Kidney (tissue), 14 donors: ENCODE results near the gene CCNY. TPM values are rescaled to one million over a fixed set of nuclear protein-coding genes. Genes with fewer than 3 reads are reported as not detected.
A peak's percentile ranks its signal among the peaks of the same experiment; 100 is the strongest.

Experiments
- DNase-seq, 5 donors: peaks; one replicate each; pipeline ENCODE4 v3.0.0-alpha.2; 2013 to 2020
- FAIRE-seq: peaks from 2 replicates; lab custom pipeline; 2012; peaks lifted over from hg19 to GRCh38; lab: Jason Lieb, UNC
- H3K27ac ChIP-seq, 2 donors: one replicate each; pipeline ENCODE4 v1.7.0; 2013; ENCODE audit warnings: low read depth in 2 of 2, low read length in 2 of 2, inconsistent platforms in 1 of 2
- H3K27me3 ChIP-seq: one replicate; pipeline ENCODE4 v1.7.1; 2013; ENCODE audit warnings: low read length, inconsistent platforms; ENCODE audit not compliant: control insufficient read depth, insufficient read depth
- H3K36me3 ChIP-seq, 3 donors: one replicate each; pipeline versions ENCODE4 v1.7.0 to v1.7.1; 2013; ENCODE audit warnings: low read length in 3 of 3, control low read depth in 1 of 3, inconsistent platforms in 1 of 3; ENCODE audit not compliant: insufficient read depth in 3 of 3, control insufficient read depth in 2 of 3
- H3K4me1 ChIP-seq, 3 donors: one replicate each; pipeline versions ENCODE4 v1.7.0 to v1.7.1; 2013; ENCODE audit warnings: low read length in 3 of 3, inconsistent platforms in 1 of 3, low read depth in 1 of 3; ENCODE audit not compliant: control insufficient read depth in 2 of 3, insufficient read depth in 2 of 3
- H3K4me3 ChIP-seq, 3 donors: one replicate each; pipeline versions ENCODE4 v1.7.0 to v1.8.1; 2013; ENCODE audit warnings: low read length in 3 of 3, control low read depth in 1 of 3, inconsistent platforms in 1 of 3
- H3K9ac ChIP-seq, 3 donors: one replicate each; pipeline versions ENCODE4 v1.7.0 to v1.7.1; 2013; ENCODE audit warnings: low read length in 3 of 3, control low read depth in 1 of 3, inconsistent platforms in 1 of 3
- H3K9me3 ChIP-seq, 3 donors: one replicate each; pipeline versions ENCODE4 v1.7.0 to v1.7.1; 2013; ENCODE audit warnings: low read length in 3 of 3, control low read depth in 1 of 3, inconsistent platforms in 1 of 3; ENCODE audit not compliant: control insufficient read depth in 2 of 3, insufficient read depth in 1 of 3
- intact Hi-C: fragments of 100-400 bp; cut with DNase I; formaldehyde crosslinking; loops from one replicate; pipeline ENCODE4 v1.11.1; 2022
- polyA plus RNA-seq: library from polyadenylated mRNA; stranded (reverse); fragments of 350-450 nt; fragmentation: Illumina TruSeq; extraction: RNeasy Lipid Tissue Mini Kit (QIAGEN cat#74804); gene quantifications from one replicate; pipeline ENCODE4 v1.2.3, GENCODE V29; 2014; ENCODE audit warnings: low read depth, low replicate concordance; ENCODE audit not compliant: insufficient read depth
- total RNA-seq: library from RNA; stranded (reverse); fragmentation: NEBNext Ultra II Directional; extraction: Animal tissue kit (Norgen Biotek cat#: 25700); gene quantifications from one replicate; pipeline ENCODE4 v1.2.1, GENCODE V29; 2021
- TF ChIP-seq, protein P1 (sequence below): IDR thresholded peaks from 3 replicates; pipeline ENCODE4 v1.5.1; 2012; ENCODE audit warnings: mild to moderate bottlenecking, moderate library complexity, borderline replicate concordance; ENCODE audit not compliant: insufficient read depth; ENCODE audit errors: extremely low read depth
- donor health status: control.
- donor health status: control.
- donor health status: control.
- donor health status: control.
- donor health status: control.
- donor health status: DM: yes; HTN: yes; CAD: no.
- donor health status: Normal renal cell carcinoma (clear cell type).

Gene CCNY
- total and polyA plus RNA-seq, 2 donors from 2014 or later = 45.6 to 77.2 TPM

DNA sequence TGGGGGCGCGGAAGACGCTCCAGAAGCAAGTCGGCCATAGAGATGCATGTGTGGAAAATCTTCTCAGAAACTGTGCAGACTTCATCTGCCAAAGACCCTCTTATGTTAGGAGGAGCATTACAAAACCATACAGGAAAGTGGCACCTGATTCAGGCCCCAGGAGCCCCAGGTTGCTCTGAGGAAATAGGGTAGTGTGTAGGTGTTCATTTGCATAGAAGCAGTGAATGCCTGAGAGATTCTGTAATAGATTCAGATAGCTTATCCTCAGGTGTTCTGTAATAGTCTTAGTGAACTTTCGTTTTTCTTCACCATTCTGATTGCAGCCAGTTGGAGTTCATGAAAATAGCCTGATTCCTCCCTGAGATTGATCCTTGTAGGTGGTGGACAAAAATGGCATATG, 162.4 kb downstream of the CCNY start:
- intact Hi-C loops = no loop called here
- FAIRE-seq = no peak

DNA sequence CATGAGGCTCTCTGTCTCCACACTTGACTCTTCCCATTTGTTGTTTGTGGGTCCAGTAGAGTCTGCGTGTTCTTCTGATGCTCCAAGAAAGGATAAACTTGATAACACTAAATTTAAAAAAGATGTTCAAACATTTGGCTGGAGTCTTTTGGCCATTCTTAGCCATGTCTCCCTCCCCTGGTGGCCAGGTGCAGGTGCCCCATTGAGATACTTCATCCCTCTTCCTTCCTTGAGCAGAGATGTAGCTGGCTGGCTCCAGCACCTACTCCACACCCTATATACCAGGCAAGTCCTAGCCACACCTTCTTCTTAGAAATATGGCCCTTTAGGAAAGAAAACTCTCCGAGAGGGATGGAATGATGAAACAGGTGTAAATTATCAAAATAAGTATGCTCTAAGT, 165.6 kb downstream of the CCNY start:
- Histone ChIP-seq H3K27ac (no peak overlapping the region), H3K36me3 (no peaks in the 10 kb centered on the region), H3K9ac (no peak overlapping the region), H3K4me3 (no peak overlapping the region), H3K27me3 (no peaks in the 10 kb centered on the region), H3K9me3 (no peaks in the 10 kb centered on the region), H3K4me1 (peaks cover 0 to 11% (median 5%) of the 10 kb centered on the region in 3 donors)
- TF ChIP-seq, protein P1, sequence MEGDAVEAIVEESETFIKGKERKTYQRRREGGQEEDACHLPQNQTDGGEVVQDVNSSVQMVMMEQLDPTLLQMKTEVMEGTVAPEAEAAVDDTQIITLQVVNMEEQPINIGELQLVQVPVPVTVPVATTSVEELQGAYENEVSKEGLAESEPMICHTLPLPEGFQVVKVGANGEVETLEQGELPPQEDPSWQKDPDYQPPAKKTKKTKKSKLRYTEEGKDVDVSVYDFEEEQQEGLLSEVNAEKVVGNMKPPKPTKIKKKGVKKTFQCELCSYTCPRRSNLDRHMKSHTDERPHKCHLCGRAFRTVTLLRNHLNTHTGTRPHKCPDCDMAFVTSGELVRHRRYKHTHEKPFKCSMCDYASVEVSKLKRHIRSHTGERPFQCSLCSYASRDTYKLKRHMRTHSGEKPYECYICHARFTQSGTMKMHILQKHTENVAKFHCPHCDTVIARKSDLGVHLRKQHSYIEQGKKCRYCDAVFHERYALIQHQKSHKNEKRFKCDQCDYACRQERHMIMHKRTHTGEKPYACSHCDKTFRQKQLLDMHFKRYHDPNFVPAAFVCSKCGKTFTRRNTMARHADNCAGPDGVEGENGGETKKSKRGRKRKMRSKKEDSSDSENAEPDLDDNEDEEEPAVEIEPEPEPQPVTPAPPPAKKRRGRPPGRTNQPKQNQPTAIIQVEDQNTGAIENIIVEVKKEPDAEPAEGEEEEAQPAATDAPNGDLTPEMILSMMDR = no peak
- intact Hi-C loops = no loop called here
- DNase-seq (no peak), FAIRE-seq (no peak)

More for the DNA sequence above, 162.4 kb downstream of the CCNY start:
- H3K36me3 ChIP-seq = no peaks in the 10 kb centered on the region
- peak in 1 of 5 donors; percentile 13 for DNase-seq
- no peak overlapping the region for H3K4me3 ChIP-seq
- no peaks in the 10 kb centered on the region for H3K9me3 ChIP-seq
- H3K9ac ChIP-seq = no peak overlapping the region
- H3K27ac ChIP-seq = no peak overlapping the region
- peaks cover 0 to 18% (median 12%) of the 10 kb centered on the region in 3 donors for H3K4me1 ChIP-seq
- TF ChIP-seq, protein P1 = no peak
- no peaks in the 10 kb centered on the region for H3K27me3 ChIP-seq

- no peaks in the 10 kb centered on the region for H3K36me3 ChIP-seq
- FAIRE-seq (no peak), DNase-seq (no peak)
- H3K27me3 ChIP-seq = no peaks in the 10 kb centered on the region
- H3K9me3 ChIP-seq = no peaks in the 10 kb centered on the region
- intact Hi-C loops = no loop called here
- H3K9ac ChIP-seq = no peak overlapping the region
- TF ChIP-seq, protein P1 = no peak
- H3K4me3 ChIP-seq = no peak overlapping the region
- no peak overlapping the region for H3K27ac ChIP-seq
- peaks cover 0 to 11% (median 5%) of the 10 kb centered on the region in 3 donors for H3K4me1 ChIP-seq
These were observed 166.4 kb downstream of the CCNY start for GRCh38 chr10:35502692-35503091.

DNA sequence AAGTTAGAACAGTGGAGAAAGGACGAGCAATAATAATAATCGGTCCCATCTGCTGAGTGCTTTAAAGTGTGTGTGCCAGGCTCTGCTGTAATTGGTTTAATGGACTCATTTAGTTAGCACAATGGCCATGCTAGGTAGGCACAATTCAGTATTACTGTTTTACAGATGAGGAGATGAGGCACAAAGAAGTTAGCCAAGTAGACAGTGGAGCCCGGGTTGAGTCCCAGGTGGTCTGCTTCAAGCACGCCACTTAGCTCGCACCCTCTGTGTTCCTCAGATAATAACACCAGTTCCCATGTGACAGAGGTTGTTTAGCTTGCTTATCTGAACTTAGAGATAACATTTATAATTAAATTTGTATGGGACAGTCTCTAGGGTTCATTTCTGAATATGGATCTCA, 167.3 kb downstream of the CCNY start:
- no peak overlapping the region for H3K4me3 ChIP-seq
- no peak overlapping the region for H3K9ac ChIP-seq
- no peak overlapping the region for H3K27ac ChIP-seq
- H3K4me1 ChIP-seq = peaks cover 0 to 10% (median 6%) of the 10 kb centered on the region in 3 donors
- intact Hi-C loops = no loop called here
- TF ChIP-seq, protein P1 = no peak
- H3K27me3 ChIP-seq = no peaks in the 10 kb centered on the region
- FAIRE-seq = no peak
- H3K36me3 ChIP-seq = no peaks in the 10 kb centered on the region
- no peak for DNase-seq
- no peaks in the 10 kb centered on the region for H3K9me3 ChIP-seq
